Neural crest cell (in vitro differentiated cells): ENCODE results near the gene MLC1. TPM values are rescaled to one million over a fixed set of nuclear protein-coding genes. Genes with fewer than 3 reads are reported as not detected.

Source experiments
- DNase-seq: peaks from one replicate; pipeline ENCODE4 v3.0.0; 2021; ENCODE audit warnings: low read depth, mixed read lengths, low spot score
- H3K27ac Mint-ChIP-seq: one replicate; pipeline ENCODE4 v1.8.0; 2021; ENCODE audit warnings: mild to moderate bottlenecking, mixed read lengths; ENCODE audit not compliant: unreplicated experiment
- H3K27me3 Mint-ChIP-seq: 2 replicates; pipeline ENCODE4 v1.8.0; 2021; ENCODE audit warnings: low read depth, mild to moderate bottlenecking, mixed read lengths
- H3K36me3 Mint-ChIP-seq: 2 replicates; pipeline ENCODE4 v1.8.0; 2021; ENCODE audit warnings: low read depth, mild to moderate bottlenecking, mixed read lengths
- H3K4me1 Mint-ChIP-seq: 2 replicates; pipeline ENCODE4 v1.8.0; 2021; ENCODE audit warnings: mixed read lengths
- H3K4me3 Mint-ChIP-seq: one replicate; pipeline ENCODE4 v1.8.0; 2021; ENCODE audit warnings: mild to moderate bottlenecking, mixed read lengths
- H3K9me3 Mint-ChIP-seq: 2 replicates; pipeline ENCODE4 v1.8.0; 2021; ENCODE audit warnings: mixed read lengths
- total RNA-seq: library from RNA; stranded (reverse); gene quantifications from 2 replicates; pipeline ENCODE4 v1.2.1, GENCODE V29; 2021
- TF ChIP-seq, protein P1 (sequence below): fragments of 200-600 bp; sonication (generic); conservative IDR thresholded peaks from 2 replicates; pipeline ENCODE4 v1.5.0; 2021; ENCODE audit warnings: antibody characterized with exemption, mild to moderate bottlenecking

Gene MLC1
- total RNA-seq, 1 donor from 2014 or later, result 3.3 TPM

DNA sequence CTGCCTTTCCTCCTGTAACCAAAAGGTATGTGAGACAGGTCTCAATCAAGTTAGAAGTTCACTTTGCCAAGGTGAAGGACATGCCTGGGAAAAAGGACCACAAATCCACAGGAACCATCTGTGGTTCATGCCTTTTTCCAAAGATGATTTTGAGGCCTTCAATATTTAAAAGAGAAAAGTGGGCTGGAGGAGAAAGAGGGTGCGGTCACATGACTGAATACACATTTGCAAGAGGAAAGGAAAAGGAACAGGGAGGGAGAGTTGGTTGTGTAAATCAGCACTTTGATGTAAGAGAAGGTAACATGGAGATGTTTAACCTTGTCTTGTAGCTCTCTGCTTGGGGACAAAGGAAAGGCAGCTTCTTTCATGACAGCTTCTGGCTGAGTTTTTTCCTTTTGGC is 25.8 kb upstream of the MLC1 start:
- Mint-ChIP-seq H3K27me3 (peaks cover 4% of the 10 kb centered on the region), H3K27ac (no peak overlapping the region), H3K4me3 (no peak overlapping the region), H3K9me3 (no peaks in the 10 kb centered on the region), H3K4me1 (peaks cover 6% of the 10 kb centered on the region), H3K36me3 (no peaks in the 10 kb centered on the region)
- TF ChIP-seq, protein P1, sequence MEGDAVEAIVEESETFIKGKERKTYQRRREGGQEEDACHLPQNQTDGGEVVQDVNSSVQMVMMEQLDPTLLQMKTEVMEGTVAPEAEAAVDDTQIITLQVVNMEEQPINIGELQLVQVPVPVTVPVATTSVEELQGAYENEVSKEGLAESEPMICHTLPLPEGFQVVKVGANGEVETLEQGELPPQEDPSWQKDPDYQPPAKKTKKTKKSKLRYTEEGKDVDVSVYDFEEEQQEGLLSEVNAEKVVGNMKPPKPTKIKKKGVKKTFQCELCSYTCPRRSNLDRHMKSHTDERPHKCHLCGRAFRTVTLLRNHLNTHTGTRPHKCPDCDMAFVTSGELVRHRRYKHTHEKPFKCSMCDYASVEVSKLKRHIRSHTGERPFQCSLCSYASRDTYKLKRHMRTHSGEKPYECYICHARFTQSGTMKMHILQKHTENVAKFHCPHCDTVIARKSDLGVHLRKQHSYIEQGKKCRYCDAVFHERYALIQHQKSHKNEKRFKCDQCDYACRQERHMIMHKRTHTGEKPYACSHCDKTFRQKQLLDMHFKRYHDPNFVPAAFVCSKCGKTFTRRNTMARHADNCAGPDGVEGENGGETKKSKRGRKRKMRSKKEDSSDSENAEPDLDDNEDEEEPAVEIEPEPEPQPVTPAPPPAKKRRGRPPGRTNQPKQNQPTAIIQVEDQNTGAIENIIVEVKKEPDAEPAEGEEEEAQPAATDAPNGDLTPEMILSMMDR, result no peak
- no peak for DNase-seq

DNA sequence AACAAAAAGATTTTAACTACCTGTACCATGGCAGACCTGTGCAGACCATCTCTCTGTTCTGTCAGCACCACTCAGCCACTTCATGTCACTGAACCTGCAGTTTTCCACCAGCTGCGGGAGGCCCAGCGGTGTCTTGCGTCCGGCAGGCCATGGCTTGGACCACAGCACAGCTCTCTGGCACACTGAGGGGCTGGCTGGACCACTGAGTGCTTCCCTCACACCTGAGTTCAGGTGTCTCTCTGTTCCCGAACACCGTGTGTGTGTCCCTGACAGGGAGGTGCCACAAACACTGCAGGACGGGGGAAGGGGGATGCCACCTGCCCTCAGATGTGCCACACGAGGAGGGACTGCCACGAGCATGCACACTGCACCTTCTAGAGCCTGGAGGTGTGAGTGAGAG is 22.3 kb upstream of the MLC1 start:
- H3K9me3 Mint-ChIP-seq, result no peaks in the 10 kb centered on the region
- TF ChIP-seq, protein P1, result no peak
- no peak for DNase-seq

DNA sequence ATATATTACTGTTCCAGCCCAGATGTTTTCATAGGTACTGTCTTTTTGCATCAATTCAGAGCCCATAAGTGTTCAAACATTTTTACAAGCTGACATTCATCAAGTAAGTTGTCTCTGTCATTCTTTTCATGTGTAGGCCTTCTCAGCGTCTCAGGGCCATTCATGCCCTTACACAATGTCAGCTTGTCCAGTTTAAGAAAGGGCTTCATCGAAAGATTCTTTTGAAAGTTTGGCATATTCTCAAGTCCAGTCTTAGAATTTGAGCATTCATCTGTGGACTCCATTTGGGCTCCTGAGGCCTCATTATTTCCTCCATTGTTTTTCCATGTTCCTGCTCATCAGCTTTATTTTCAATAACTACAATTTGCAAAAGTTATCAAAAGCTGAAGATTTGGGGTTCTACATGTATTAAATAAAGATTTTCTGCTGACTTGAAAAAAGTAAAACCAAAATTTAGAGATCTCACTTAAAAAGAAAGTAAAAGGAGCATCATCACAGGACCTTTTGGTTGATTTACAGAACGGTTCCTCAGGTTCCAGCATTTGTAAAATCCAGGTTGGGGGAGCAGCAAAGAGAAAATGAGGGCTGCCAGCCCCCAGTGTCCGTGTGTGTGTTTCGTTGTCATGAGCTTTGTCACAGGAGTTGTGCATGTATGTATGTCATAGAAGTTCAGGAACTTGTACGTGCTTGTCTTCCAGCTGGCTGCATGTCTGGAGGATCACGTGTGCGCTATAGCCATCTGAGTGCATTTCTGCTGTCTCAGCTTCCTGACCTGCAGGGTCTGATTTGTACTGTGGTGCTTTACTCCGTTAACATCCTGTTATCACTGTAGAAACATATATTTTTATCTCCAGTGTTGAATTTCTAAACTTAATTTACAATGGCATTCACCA is 20.2 kb upstream of the MLC1 start:
- H3K27ac Mint-ChIP-seq, result no peak overlapping the region

More for the DNA sequence above, 22.3 kb upstream of the MLC1 start:
- Mint-ChIP-seq H3K27ac (no peak overlapping the region), H3K27me3 (no peaks in the 10 kb centered on the region), H3K4me3 (no peak overlapping the region), H3K4me1 (peaks cover 19% of the 10 kb centered on the region), H3K36me3 (no peaks in the 10 kb centered on the region)

DNA sequence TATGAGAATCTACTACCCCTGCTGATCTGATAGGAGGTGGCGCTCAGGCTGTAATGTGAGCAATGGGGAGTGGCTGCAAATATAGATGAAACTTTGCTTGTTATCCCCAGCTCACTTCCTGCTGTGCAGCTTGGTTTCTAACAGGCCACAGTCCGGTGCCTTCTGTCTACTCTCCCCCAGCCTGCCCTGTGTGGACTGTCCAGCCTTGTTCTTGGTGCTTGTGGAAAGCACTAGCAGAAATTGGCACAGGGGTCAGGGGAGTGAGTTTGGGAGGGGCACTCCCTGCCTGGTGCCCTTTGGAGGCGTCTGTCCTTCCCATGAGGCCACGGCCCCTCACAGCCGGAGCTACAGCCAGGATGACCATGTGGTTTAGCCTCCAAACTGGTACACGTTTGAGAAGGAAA is 18.9 kb upstream of the MLC1 start:
- no peak overlapping the region for H3K4me3 Mint-ChIP-seq
- H3K36me3 Mint-ChIP-seq, result no peaks in the 10 kb centered on the region
- peaks cover 19% of the 10 kb centered on the region for H3K4me1 Mint-ChIP-seq
- H3K9me3 Mint-ChIP-seq, result no peaks in the 10 kb centered on the region
- H3K27me3 Mint-ChIP-seq, result no peaks in the 10 kb centered on the region
- TF ChIP-seq, protein P1, result no peak
- DNase-seq, result no peak
- H3K27ac Mint-ChIP-seq, result no peak overlapping the region

More for the DNA sequence above, 20.2 kb upstream of the MLC1 start:
- Mint-ChIP-seq H3K27me3 (no peaks in the 10 kb centered on the region), H3K4me1 (peaks cover 19% of the 10 kb centered on the region), H3K9me3 (no peaks in the 10 kb centered on the region), H3K4me3 (no peak overlapping the region), H3K36me3 (no peaks in the 10 kb centered on the region)
- TF ChIP-seq, protein P1, result no peak
- DNase-seq, result no peak

DNA sequence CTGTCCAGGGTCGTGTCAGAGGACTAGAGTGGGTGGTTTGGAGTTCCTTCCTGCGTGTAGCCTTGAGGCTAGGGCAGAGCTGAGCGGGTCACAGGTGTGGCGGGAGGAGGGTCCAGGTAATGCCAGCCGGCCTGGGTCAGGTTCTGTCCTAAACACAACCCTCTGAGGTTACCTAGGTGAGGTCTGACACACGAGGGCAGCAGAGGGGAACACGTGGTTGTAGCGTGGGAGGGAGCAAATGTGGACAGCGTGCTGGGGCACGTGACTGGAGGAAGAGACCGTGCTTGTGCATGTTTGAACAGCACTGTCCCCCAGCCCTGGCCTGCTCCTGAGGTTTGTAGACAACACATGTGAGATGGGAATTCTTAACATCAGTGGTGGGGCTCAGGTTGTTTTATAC is 17.7 kb upstream of the MLC1 start:
- peaks cover 19% of the 10 kb centered on the region for H3K4me1 Mint-ChIP-seq
- H3K36me3 Mint-ChIP-seq, result no peaks in the 10 kb centered on the region
- no peak for DNase-seq

More for the DNA sequence above, 17.7 kb upstream of the MLC1 start:
- H3K9me3 Mint-ChIP-seq, result no peaks in the 10 kb centered on the region
- no peaks in the 10 kb centered on the region for H3K27me3 Mint-ChIP-seq
- no peak overlapping the region for H3K4me3 Mint-ChIP-seq
- no peak overlapping the region for H3K27ac Mint-ChIP-seq
- TF ChIP-seq, protein P1, result no peak
